ENCODE data around the gene GLIS2. TPM values are rescaled to one million over a fixed set of nuclear protein-coding genes. Genes with fewer than 3 reads are reported as not detected.

Gene GLIS2
- total RNA-seq, 1 experiment from 2014 or later = 23.0 TPM

DNA sequence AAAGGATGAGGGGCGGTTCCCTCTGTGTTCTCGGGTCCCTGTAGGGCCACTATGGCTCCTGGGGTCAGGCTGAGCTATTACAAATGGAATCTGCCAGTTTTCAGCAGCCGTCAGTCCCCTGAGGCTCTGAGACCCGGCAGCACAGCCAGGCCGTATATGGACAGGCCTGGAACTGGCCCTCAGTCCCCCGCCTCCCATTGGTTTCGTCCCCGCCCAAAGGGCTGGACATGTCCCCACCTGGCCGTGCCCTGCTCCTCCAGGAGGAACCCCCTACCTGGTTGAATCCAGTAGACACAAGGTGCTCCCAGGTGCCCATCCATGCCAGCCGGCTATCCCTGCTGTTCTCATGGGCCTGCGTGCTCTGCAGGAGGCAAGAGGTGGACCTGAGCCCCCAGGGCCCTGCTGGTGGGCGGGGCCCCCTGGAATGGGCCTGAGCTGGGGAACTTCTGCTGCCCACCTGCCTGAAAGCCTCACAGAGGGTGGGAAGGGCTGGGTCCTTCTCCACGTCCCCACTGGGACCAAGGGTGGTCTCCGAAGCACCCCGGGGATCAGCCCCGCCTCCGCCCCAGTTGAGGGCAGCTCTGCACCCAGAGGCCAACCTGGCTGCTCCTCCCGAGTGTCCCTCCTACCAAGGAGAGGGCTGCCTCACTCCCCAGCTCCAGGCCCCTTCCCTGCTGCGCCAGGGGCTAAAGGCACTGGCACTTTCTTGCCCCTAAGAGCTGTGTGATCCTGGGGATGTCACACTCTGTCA, 72.6 kb downstream of the GLIS2 start:
- Mint-ChIP-seq H3K4me3 (no peak overlapping the region), H3K4me1 (peaks cover 43% of the 10 kb centered on the region), H3K9me3 (no peaks in the 10 kb centered on the region), H3K27me3 (ENCODE audit: low read depth) (no peaks in the 10 kb centered on the region), H3K36me3 (no peaks in the 10 kb centered on the region), H3K27ac (no peak overlapping the region)
- ChIA-PET POLR2A (interaction anchor here (0.8 to 1.1 kb wide), 4 partner anchors 8 to 15 kb away, joined by 3 to 5 read pairs (median 4); no protein-coding TSS in a partner anchor), CTCF (interaction anchor here (0.9 to 9.6 kb wide), 13 partner anchors 10 to 135 kb away, joined by 3 to 316 read pairs (median 8); partner anchors contain the start of gene PAM16)
- ATAC-seq (no peak), DNase-seq (ENCODE audit: low spot score) (no peak)
- TF ChIP-seq ZNF263 (CRISPR knock-in tag; IDR thresholded peaks at IDR 0.05; ENCODE audit: low read depth) (no peak), GABPB1 (CRISPR knock-in tag; IDR thresholded peaks at IDR 0.05) (no peak), ZBTB21 (CRISPR knock-in tag; IDR thresholded peaks at IDR 0.05; ENCODE audit: borderline replicate concordance) (no peak)
- TF ChIP-seq, protein P1, sequence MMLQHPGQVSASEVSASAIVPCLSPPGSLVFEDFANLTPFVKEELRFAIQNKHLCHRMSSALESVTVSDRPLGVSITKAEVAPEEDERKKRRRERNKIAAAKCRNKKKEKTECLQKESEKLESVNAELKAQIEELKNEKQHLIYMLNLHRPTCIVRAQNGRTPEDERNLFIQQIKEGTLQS (CRISPR knock-in tag; conservative IDR thresholded peaks at IDR 0.05) = no peak

Other genes with a start within 250 kb of the GLIS2 start
- 9.5 to 11.5 TPM (median 10.0 TPM) in 3 replicates for gene ADCY9, start 199.6 kb upstream of the GLIS2 start, total RNA-seq (2021)
- gene SRL, start 74.0 kb upstream of the GLIS2 start, total RNA-seq (2021) = 0.11 TPM in 1 of 3 replicates, not detected in the others
- gene TFAP4, start 43.0 kb upstream of the GLIS2 start, total RNA-seq (2021) = 31.9 to 36.5 TPM (median 34.2 TPM) in 3 replicates
- 87.2 to 93.7 TPM (median 88.9 TPM) in 3 replicates for gene PAM16, start 35.3 kb downstream of the GLIS2 start, total RNA-seq (2021)
- 8.0 to 9.1 TPM (median 8.3 TPM) in 3 replicates for gene VASN, start 55.8 kb downstream of the GLIS2 start, total RNA-seq (2021)
- 36.7 to 45.5 TPM (median 38.6 TPM) in 3 replicates for gene CORO7, start 100.5 kb downstream of the GLIS2 start, total RNA-seq (2021)
- 54.8 to 64.1 TPM (median 56.0 TPM) in 3 replicates for gene DNAJA3, start 109.8 kb downstream of the GLIS2 start, total RNA-seq (2021)
- gene NMRAL1, start 158.6 kb downstream of the GLIS2 start, total RNA-seq (2021) = 68.1 to 77.6 TPM (median 69.5 TPM) in 3 replicates
- gene HMOX2, start 160.3 kb downstream of the GLIS2 start, total RNA-seq (2021) = 29.5 to 42.6 TPM (median 31.1 TPM) in 3 replicates
- 68.9 to 79.2 TPM (median 78.9 TPM) in 3 replicates for gene CDIP1, start 222.7 kb downstream of the GLIS2 start, total RNA-seq (2021)
- 1.3 to 2.1 TPM (median 1.5 TPM) in 3 replicates for gene C16orf96, start 240.3 kb downstream of the GLIS2 start, total RNA-seq (2021)